ENCODE results near the gene CTTNBP2NL.
"Not testable (repeated sequence)": the region's sequence is repeated elsewhere in the genome, so short reads cannot be mapped to it uniquely, and the experiment has no call there.

CTTNBP2NL gene

GRCh38 chr1:112423207-112423606 is 27.2 kb downstream of the CTTNBP2NL start:
- DNase-seq (ENCODE audit: low read depth), result no peak
- no peak for TF ChIP-seq CTCF (IDR thresholded peaks at IDR 0.05; ENCODE audit: control insufficient read depth, extremely low read depth, insufficient read depth)
- H3K4me3 ChIP-seq (ENCODE audit: low read depth, low read length), result no peak overlapping the region

- not testable (repeated sequence) for DNase-seq (ENCODE audit: low read depth); H3K4me3 ChIP-seq (ENCODE audit: low read depth, low read length)
These were observed 27.7 kb downstream of the CTTNBP2NL start for GRCh38 chr1:112423666-112424065.

- TF ChIP-seq CTCF (IDR thresholded peaks at IDR 0.05; ENCODE audit: control insufficient read depth, extremely low read depth, insufficient read depth), result no peak
- H3K4me3 ChIP-seq (ENCODE audit: low read depth, low read length), result no peak overlapping the region
- no peak for DNase-seq (ENCODE audit: low read depth)
These were observed 33.7 kb downstream of the CTTNBP2NL start for GRCh38 chr1:112429749-112430148.

- no peak for DNase-seq (ENCODE audit: low read depth)
- H3K4me3 ChIP-seq (ENCODE audit: low read depth, low read length), result no peak overlapping the region
- no peak for TF ChIP-seq CTCF (IDR thresholded peaks at IDR 0.05; ENCODE audit: control insufficient read depth, extremely low read depth, insufficient read depth)
These were observed 35.0 kb downstream of the CTTNBP2NL start for GRCh38 chr1:112431038-112431437.

- DNase-seq (ENCODE audit: low read depth), result no peak
- no peak for TF ChIP-seq CTCF (IDR thresholded peaks at IDR 0.05; ENCODE audit: control insufficient read depth, extremely low read depth, insufficient read depth)
These were observed 39.4 kb downstream of the CTTNBP2NL start for GRCh38 chr1:112435448-112435847.

GRCh38 chr1:112436384-112437156 is 40.6 kb downstream of the CTTNBP2NL start:
- no peak for TF ChIP-seq CTCF (IDR thresholded peaks at IDR 0.05; ENCODE audit: control insufficient read depth, extremely low read depth, insufficient read depth)
- DNase-seq (ENCODE audit: low read depth), result no peak
- H3K4me3 ChIP-seq (ENCODE audit: low read depth, low read length), result no peak overlapping the region

More at GRCh38 chr1:112435448-112435847, 39.4 kb downstream of the CTTNBP2NL start:
- H3K4me3 ChIP-seq (ENCODE audit: low read depth, low read length), result no peak overlapping the region

GRCh38 chr1:112438156-112438555 is 42.1 kb downstream of the CTTNBP2NL start:
- DNase-seq (ENCODE audit: low read depth), result not testable (repeated sequence)

GRCh38 chr1:112439592-112439991 is 43.6 kb downstream of the CTTNBP2NL start:
- no peak for TF ChIP-seq CTCF (IDR thresholded peaks at IDR 0.05; ENCODE audit: control insufficient read depth, extremely low read depth, insufficient read depth)
- no peak overlapping the region for H3K4me3 ChIP-seq (ENCODE audit: low read depth, low read length)

More at GRCh38 chr1:112438156-112438555, 42.1 kb downstream of the CTTNBP2NL start:
- H3K4me3 ChIP-seq (ENCODE audit: low read depth, low read length), result not testable (repeated sequence)

More at GRCh38 chr1:112439592-112439991, 43.6 kb downstream of the CTTNBP2NL start:
- no peak for DNase-seq (ENCODE audit: low read depth)

Measured in LNCaP clone FGC (cell line).